Measurements from ENCODE around the gene SREBF1. TPM values are rescaled to one million over a fixed set of nuclear protein-coding genes. Genes with fewer than 3 reads are reported as not detected.

The SREBF1 gene
- total RNA-seq, 4 donors from 2014 or later: 115 to 253 (median 191) TPM

DNA sequence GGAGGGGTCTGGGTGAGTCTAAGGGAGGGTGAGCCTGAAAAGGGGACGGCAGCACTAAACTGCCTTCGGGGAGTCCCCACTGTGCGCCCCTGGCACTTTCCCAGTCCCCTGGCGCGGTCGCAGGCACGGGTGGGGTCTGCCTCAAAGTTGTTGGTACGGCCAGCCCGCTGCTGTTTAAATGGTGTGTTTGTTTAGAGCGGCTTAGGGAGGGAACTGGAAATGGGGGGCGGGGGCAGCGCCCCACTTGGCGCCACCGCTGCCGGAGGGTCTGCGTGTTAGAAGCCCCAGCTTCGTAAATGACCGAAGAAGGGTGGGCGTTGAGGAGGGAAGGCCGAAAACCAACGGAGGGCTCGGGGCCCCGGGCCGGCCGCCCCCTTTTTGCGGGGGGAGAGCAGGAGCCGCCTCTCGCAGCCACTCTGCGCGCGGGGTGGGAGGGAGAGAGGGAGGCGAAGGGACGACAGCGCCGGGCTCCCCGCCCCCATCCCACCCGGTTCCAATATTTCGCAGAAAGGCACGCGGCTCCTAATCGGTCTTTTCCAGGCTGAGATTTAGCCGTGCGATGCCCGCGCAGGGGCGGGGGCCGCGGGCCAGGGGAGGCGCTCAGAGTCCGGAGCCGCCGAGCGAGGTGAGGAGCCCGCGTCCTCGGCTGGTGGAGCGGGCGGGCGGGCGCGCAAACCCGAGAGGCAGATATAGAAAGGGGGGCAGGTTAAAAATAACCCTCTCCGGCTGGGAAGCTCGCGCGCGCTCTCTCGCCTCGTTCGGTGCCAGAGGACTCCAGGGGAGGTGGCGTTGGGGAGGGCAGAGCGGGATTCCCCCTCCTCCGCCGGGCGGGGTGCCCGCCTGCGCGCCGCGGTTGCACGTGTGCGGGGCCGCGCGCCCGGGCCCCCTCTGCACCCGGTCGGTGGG is 54.9 kb downstream of the SREBF1 start:
- H3K27ac ChIP-seq: peak overlapping the region; percentile 30 to 82 (median 68)
- H3K36me3 ChIP-seq: no peaks in the 10 kb centered on the region
- TF ChIP-seq EP300 (IDR thresholded peaks at IDR 0.05) (peak in 1 of 2 donors; percentile 12), POLR2A (IDR thresholded peaks at IDR 0.05) (no peak)
- TF ChIP-seq, protein P1, sequence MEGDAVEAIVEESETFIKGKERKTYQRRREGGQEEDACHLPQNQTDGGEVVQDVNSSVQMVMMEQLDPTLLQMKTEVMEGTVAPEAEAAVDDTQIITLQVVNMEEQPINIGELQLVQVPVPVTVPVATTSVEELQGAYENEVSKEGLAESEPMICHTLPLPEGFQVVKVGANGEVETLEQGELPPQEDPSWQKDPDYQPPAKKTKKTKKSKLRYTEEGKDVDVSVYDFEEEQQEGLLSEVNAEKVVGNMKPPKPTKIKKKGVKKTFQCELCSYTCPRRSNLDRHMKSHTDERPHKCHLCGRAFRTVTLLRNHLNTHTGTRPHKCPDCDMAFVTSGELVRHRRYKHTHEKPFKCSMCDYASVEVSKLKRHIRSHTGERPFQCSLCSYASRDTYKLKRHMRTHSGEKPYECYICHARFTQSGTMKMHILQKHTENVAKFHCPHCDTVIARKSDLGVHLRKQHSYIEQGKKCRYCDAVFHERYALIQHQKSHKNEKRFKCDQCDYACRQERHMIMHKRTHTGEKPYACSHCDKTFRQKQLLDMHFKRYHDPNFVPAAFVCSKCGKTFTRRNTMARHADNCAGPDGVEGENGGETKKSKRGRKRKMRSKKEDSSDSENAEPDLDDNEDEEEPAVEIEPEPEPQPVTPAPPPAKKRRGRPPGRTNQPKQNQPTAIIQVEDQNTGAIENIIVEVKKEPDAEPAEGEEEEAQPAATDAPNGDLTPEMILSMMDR (IDR thresholded peaks at IDR 0.05): no peak
- H3K4me1 ChIP-seq: peaks cover 0 to 94% (median 49%) of the 10 kb centered on the region in 4 donors
- no peaks in the 10 kb centered on the region for H3K27me3 ChIP-seq
- 0 to 4% methylated on average over 60 to 75 of the region's 88 CpGs for WGBS, 2 donors
- no peaks in the 10 kb centered on the region for H3K9me3 ChIP-seq
- peak overlapping the region; percentile 29 to 64 (median 47) for H3K4me3 ChIP-seq
- peak; percentile 42 to 60 for DNase-seq (ENCODE audit: low spot score in 2 of 2)

- no peaks in the 10 kb centered on the region for H3K36me3 ChIP-seq
- no peaks in the 10 kb centered on the region for H3K27me3 ChIP-seq
- peak overlapping the region; percentile 30 to 82 (median 63) for H3K27ac ChIP-seq
- H3K4me3 ChIP-seq: peak overlapping the region in 1 of 4 donors; percentile 64
- no peaks in the 10 kb centered on the region for H3K9me3 ChIP-seq
- WGBS, 2 donors: 42 to 48% methylated on average over 11 of the region's 11 CpGs
- no peak for DNase-seq (ENCODE audit: low spot score in 2 of 2)
- no peak for TF ChIP-seq EP300 (IDR thresholded peaks at IDR 0.05)
- TF ChIP-seq POLR2A (IDR thresholded peaks at IDR 0.05): no peak
- TF ChIP-seq, protein P1 (IDR thresholded peaks at IDR 0.05): no peak
- H3K4me1 ChIP-seq: peaks cover 0 to 87% (median 49%) of the 10 kb centered on the region in 4 donors
Measured at GRCh38 chr17:17780922-17781590, 55.7 kb downstream of the SREBF1 start.

- no peak for DNase-seq (ENCODE audit: low spot score in 2 of 2)
- WGBS, 2 donors: 51 to 58% methylated on average over 15 to 16 of the region's 16 CpGs
- TF ChIP-seq POLR2A (IDR thresholded peaks at IDR 0.05) (no peak), EP300 (IDR thresholded peaks at IDR 0.05) (no peak)
- TF ChIP-seq, protein P1 (IDR thresholded peaks at IDR 0.05): no peak
- Histone ChIP-seq H3K9me3 (no peaks in the 10 kb centered on the region), H3K4me1 (peaks cover 0 to 75% (median 43%) of the 10 kb centered on the region in 4 donors), H3K36me3 (no peaks in the 10 kb centered on the region), H3K4me3 (no peak overlapping the region), H3K27ac (peak overlapping the region; percentile 41 to 83 (median 66)), H3K27me3 (no peaks in the 10 kb centered on the region)
Measured at GRCh38 chr17:17779015-17779611, 57.7 kb downstream of the SREBF1 start.

- Histone ChIP-seq H3K27ac (peak overlapping the region; percentile 41 to 83 (median 66)), H3K9me3 (no peaks in the 10 kb centered on the region), H3K36me3 (no peaks in the 10 kb centered on the region), H3K4me1 (peaks cover 0 to 73% (median 37%) of the 10 kb centered on the region in 4 donors), H3K4me3 (no peak overlapping the region), H3K27me3 (no peaks in the 10 kb centered on the region)
- TF ChIP-seq, protein P1 (IDR thresholded peaks at IDR 0.05): no peak
- TF ChIP-seq EP300 (IDR thresholded peaks at IDR 0.05) (no peak), POLR2A (IDR thresholded peaks at IDR 0.05) (no peak)
- peak; percentile 39 to 63 for DNase-seq (ENCODE audit: low spot score in 2 of 2)
- WGBS, 2 donors: 43 to 56% methylated on average over 7 to 8 of the region's 8 CpGs
Measured at GRCh38 chr17:17778308-17779014, 58.3 kb downstream of the SREBF1 start.

All from tibial nerve (tissue), 4 donors.